Measurements from ENCODE around the gene PACC1.

Gene PACC1

GRCh38 chr1:212442408-212442807 is 27.7 kb upstream of the PACC1 start:
- no peak for TF ChIP-seq SPI1 (IDR thresholded peaks at IDR 0.05; ENCODE audit: low read depth, low read length)
- TF ChIP-seq POLR2A (IDR thresholded peaks at IDR 0.05; ENCODE audit: low read depth, low read length), result no peak
- no peak for TF ChIP-seq POLR2AphosphoS5 (IDR thresholded peaks at IDR 0.05; ENCODE audit: low read depth, low read length)
- TF ChIP-seq TAF1 (IDR thresholded peaks at IDR 0.05; ENCODE audit: low read depth, low read length), result no peak
- TF ChIP-seq PAX5 (IDR thresholded peaks at IDR 0.05; ENCODE audit: insufficient read depth, low read length, severe bottlenecking), result no peak
- no peak for TF ChIP-seq POU2F2 (IDR thresholded peaks at IDR 0.05; ENCODE audit: low read depth, low read length)
- FAIRE-seq, result no peak
- DNase-seq (ENCODE audit: insufficient read length, low spot score), result no peak

GRCh38 chr1:212440419-212440818 is 25.7 kb upstream of the PACC1 start:
- TF ChIP-seq SPI1 (IDR thresholded peaks at IDR 0.05; ENCODE audit: low read depth, low read length) (no peak), POLR2AphosphoS5 (IDR thresholded peaks at IDR 0.05; ENCODE audit: low read depth, low read length) (no peak), PAX5 (IDR thresholded peaks at IDR 0.05; ENCODE audit: insufficient read depth, low read length, severe bottlenecking) (no peak), POU2F2 (IDR thresholded peaks at IDR 0.05; ENCODE audit: low read depth, low read length) (no peak), TAF1 (IDR thresholded peaks at IDR 0.05; ENCODE audit: low read depth, low read length) (no peak), POLR2A (IDR thresholded peaks at IDR 0.05; ENCODE audit: low read depth, low read length) (no peak)
- no peak for FAIRE-seq
- DNase-seq (ENCODE audit: insufficient read length, low spot score), result no peak

GRCh38 chr1:212438831-212439237 is 24.1 kb upstream of the PACC1 start:
- TF ChIP-seq POLR2A (IDR thresholded peaks at IDR 0.05; ENCODE audit: low read depth, low read length) (no peak), SPI1 (IDR thresholded peaks at IDR 0.05; ENCODE audit: low read depth, low read length) (no peak), TAF1 (IDR thresholded peaks at IDR 0.05; ENCODE audit: low read depth, low read length) (no peak), POLR2AphosphoS5 (IDR thresholded peaks at IDR 0.05; ENCODE audit: low read depth, low read length) (no peak), PAX5 (IDR thresholded peaks at IDR 0.05; ENCODE audit: insufficient read depth, low read length, severe bottlenecking) (no peak), POU2F2 (IDR thresholded peaks at IDR 0.05; ENCODE audit: low read depth, low read length) (no peak)
- FAIRE-seq, result no peak
- DNase-seq (ENCODE audit: insufficient read length, low spot score), result no peak

- DNase-seq (ENCODE audit: insufficient read length, low spot score) (no peak), FAIRE-seq (no peak)
- TF ChIP-seq SPI1 (IDR thresholded peaks at IDR 0.05; ENCODE audit: low read depth, low read length), result no peak
These were observed 22.6 kb upstream of the PACC1 start for GRCh38 chr1:212437179-212437798.

- no peak for TF ChIP-seq POU2F2 (IDR thresholded peaks at IDR 0.05; ENCODE audit: low read depth, low read length)
- TF ChIP-seq TAF1 (IDR thresholded peaks at IDR 0.05; ENCODE audit: low read depth, low read length), result no peak
- TF ChIP-seq PAX5 (IDR thresholded peaks at IDR 0.05; ENCODE audit: insufficient read depth, low read length, severe bottlenecking), result no peak
- no peak for TF ChIP-seq POLR2AphosphoS5 (IDR thresholded peaks at IDR 0.05; ENCODE audit: low read depth, low read length)
- no peak for TF ChIP-seq POLR2A (IDR thresholded peaks at IDR 0.05; ENCODE audit: low read depth, low read length)
- TF ChIP-seq SPI1 (IDR thresholded peaks at IDR 0.05; ENCODE audit: low read depth, low read length), result no peak
- DNase-seq (ENCODE audit: insufficient read length, low spot score) (no peak), FAIRE-seq (no peak)
These were observed 20.3 kb upstream of the PACC1 start for GRCh38 chr1:212434992-212435391.

GRCh38 chr1:212433577-212434462 is 19.1 kb upstream of the PACC1 start:
- DNase-seq (ENCODE audit: insufficient read length, low spot score), result no peak
- TF ChIP-seq POLR2AphosphoS5 (IDR thresholded peaks at IDR 0.05; ENCODE audit: low read depth, low read length) (no peak), SPI1 (IDR thresholded peaks at IDR 0.05; ENCODE audit: low read depth, low read length) (no peak), POU2F2 (IDR thresholded peaks at IDR 0.05; ENCODE audit: low read depth, low read length) (no peak), POLR2A (IDR thresholded peaks at IDR 0.05; ENCODE audit: low read depth, low read length) (no peak), PAX5 (IDR thresholded peaks at IDR 0.05; ENCODE audit: insufficient read depth, low read length, severe bottlenecking) (no peak), TAF1 (IDR thresholded peaks at IDR 0.05; ENCODE audit: low read depth, low read length) (no peak)
- FAIRE-seq, result peak; percentile 28

GRCh38 chr1:212432661-212433576 is 18.2 kb upstream of the PACC1 start, which contains the start of gene NENF:
Gene NENF, plus strand, starts transcription at chr1:212432920. Its CDS starts 24 bp downstream, at chr1:212432944.
- DNase-seq (ENCODE audit: insufficient read length, low spot score), result peak; percentile 94
- peak; percentile 87 for FAIRE-seq
- TF ChIP-seq TAF1 (IDR thresholded peaks at IDR 0.05; ENCODE audit: low read depth, low read length), result 0 out of 2 replicates have a peak, but pooled peaks have one; percentile 39
- 0 out of 2 replicates have a peak, but pooled peaks have one; percentile 14 for TF ChIP-seq POLR2AphosphoS5 (IDR thresholded peaks at IDR 0.05; ENCODE audit: low read depth, low read length)
- TF ChIP-seq POLR2A (IDR thresholded peaks at IDR 0.05; ENCODE audit: low read depth, low read length), result peak; percentile 34; the same call in 1 of the 2 replicates
- no peak for TF ChIP-seq POU2F2 (IDR thresholded peaks at IDR 0.05; ENCODE audit: low read depth, low read length)

GRCh38 chr1:212432272-212432660 is 17.6 kb upstream of the PACC1 start:
- TF ChIP-seq POU2F2 (IDR thresholded peaks at IDR 0.05; ENCODE audit: low read depth, low read length), result no peak
- TF ChIP-seq POLR2A (IDR thresholded peaks at IDR 0.05; ENCODE audit: low read depth, low read length), result no peak
- TF ChIP-seq POLR2AphosphoS5 (IDR thresholded peaks at IDR 0.05; ENCODE audit: low read depth, low read length), result no peak
- TF ChIP-seq TAF1 (IDR thresholded peaks at IDR 0.05; ENCODE audit: low read depth, low read length), result no peak
- no peak for TF ChIP-seq SPI1 (IDR thresholded peaks at IDR 0.05; ENCODE audit: low read depth, low read length)
- no peak for TF ChIP-seq PAX5 (IDR thresholded peaks at IDR 0.05; ENCODE audit: insufficient read depth, low read length, severe bottlenecking)
- DNase-seq (ENCODE audit: insufficient read length, low spot score), result no peak
- FAIRE-seq, result peak; percentile 60

- DNase-seq (ENCODE audit: insufficient read length, low spot score), result no peak
- no peak for TF ChIP-seq POLR2AphosphoS5 (IDR thresholded peaks at IDR 0.05; ENCODE audit: low read depth, low read length)
- TF ChIP-seq SPI1 (IDR thresholded peaks at IDR 0.05; ENCODE audit: low read depth, low read length), result no peak
- TF ChIP-seq PAX5 (IDR thresholded peaks at IDR 0.05; ENCODE audit: insufficient read depth, low read length, severe bottlenecking), result no peak
- TF ChIP-seq TAF1 (IDR thresholded peaks at IDR 0.05; ENCODE audit: low read depth, low read length), result no peak
- TF ChIP-seq POLR2A (IDR thresholded peaks at IDR 0.05; ENCODE audit: low read depth, low read length), result no peak
- TF ChIP-seq POU2F2 (IDR thresholded peaks at IDR 0.05; ENCODE audit: low read depth, low read length), result no peak
- FAIRE-seq, result no peak
These were observed 17.0 kb upstream of the PACC1 start for GRCh38 chr1:212431644-212432043.
